ENCODE results near the gene RPN2. TPM values are rescaled to one million over a fixed set of nuclear protein-coding genes. Genes with fewer than 3 reads are reported as not detected.

Gene RPN2
- polyA plus RNA-seq, 1 of the 3 experiments (the other 2 are of a cell fraction) = 420 TPM

GRCh38 chr20:37226889-37227288 lies 47.8 kb downstream of the RPN2 start:
- H3K27me3 ChIP-seq (ENCODE audit: insufficient read depth) = no peaks in the 10 kb centered on the region
- H3K4me2 ChIP-seq = no peak overlapping the region

More at GRCh38 chr20:37226889-37227288, 47.8 kb downstream of the RPN2 start:
- Histone ChIP-seq H4K20me1 (ENCODE audit: insufficient read depth) (no peaks in the 10 kb centered on the region), H3K79me2 (ENCODE audit: insufficient read depth) (0 out of 2 replicates have a peak, but pooled peaks cover 4% of the 10 kb centered on the region), H3F3A (replicated peaks; ENCODE audit: insufficient read depth) (no peaks in the 10 kb centered on the region), H3K4me3 (ENCODE audit: low read depth in 2 of 2, low read length in 1 of 2) (no peak overlapping the region), H3K4me1 (ENCODE audit: control insufficient read depth in 1 of 2, insufficient read depth in 2 of 2, low read depth in 1 of 2, low read length in 1 of 2) (peaks cover 0 to 42% of the 10 kb centered on the region in 2 experiments; a peak in 2 of 4 replicates), H3K36me3 (replicated peaks in 1 of 2; ENCODE audit: control insufficient read depth in 1 of 2, insufficient read depth in 2 of 2, low read length in 1 of 2) (peaks cover 69 to 93% of the 10 kb centered on the region in 2 experiments), H3K27ac (ENCODE audit: low read depth in 2 of 2, low read length in 1 of 2) (peak overlapping the region in 1 of 2 experiments; percentile 72; a peak in 2 of 4 replicates), H2AFZ (ENCODE audit: low read depth) (no peak overlapping the region), H3K9me3 (no peaks in the 10 kb centered on the region), H3K9me2 (no peaks in the 10 kb centered on the region), H3K9ac (no peak overlapping the region)
- 89% methylated on average over 3 of the region's 3 CpGs for WGBS (ENCODE audit: low lambda C conversion rate)
- TF ChIP-seq PBX3 (IDR thresholded peaks at IDR 0.05) = no peak
- no peak for TF ChIP-seq TEAD4 (IDR thresholded peaks at IDR 0.05; ENCODE audit: borderline replicate concordance, insufficient read depth)
- no peak for TF ChIP-seq FOXJ3 (CRISPR knock-in tag; IDR thresholded peaks at IDR 0.05)
- no peak for TF ChIP-seq GABPA (IDR thresholded peaks at IDR 0.05; ENCODE audit: low read depth)
- no peak for TF ChIP-seq RCOR1 (IDR thresholded peaks at IDR 0.05; ENCODE audit: low read length)
- TF ChIP-seq YY1 (IDR thresholded peaks at IDR 0.05; ENCODE audit: low read depth) = no peak
- no peak for TF ChIP-seq EP300 (IDR thresholded peaks at IDR 0.05; ENCODE audit: borderline replicate concordance in 1 of 2, low read depth in 1 of 2, low read length in 1 of 2)
- TF ChIP-seq POLR2AphosphoS5 (IDR thresholded peaks at IDR 0.05; ENCODE audit: low read depth, low read length) = no peak
- TF ChIP-seq ELF1 (IDR thresholded peaks at IDR 0.05) = no peak
- no peak for TF ChIP-seq ZBTB33 (IDR thresholded peaks at IDR 0.05; ENCODE audit: borderline replicate concordance, low read depth)
- TF ChIP-seq, protein P1, sequence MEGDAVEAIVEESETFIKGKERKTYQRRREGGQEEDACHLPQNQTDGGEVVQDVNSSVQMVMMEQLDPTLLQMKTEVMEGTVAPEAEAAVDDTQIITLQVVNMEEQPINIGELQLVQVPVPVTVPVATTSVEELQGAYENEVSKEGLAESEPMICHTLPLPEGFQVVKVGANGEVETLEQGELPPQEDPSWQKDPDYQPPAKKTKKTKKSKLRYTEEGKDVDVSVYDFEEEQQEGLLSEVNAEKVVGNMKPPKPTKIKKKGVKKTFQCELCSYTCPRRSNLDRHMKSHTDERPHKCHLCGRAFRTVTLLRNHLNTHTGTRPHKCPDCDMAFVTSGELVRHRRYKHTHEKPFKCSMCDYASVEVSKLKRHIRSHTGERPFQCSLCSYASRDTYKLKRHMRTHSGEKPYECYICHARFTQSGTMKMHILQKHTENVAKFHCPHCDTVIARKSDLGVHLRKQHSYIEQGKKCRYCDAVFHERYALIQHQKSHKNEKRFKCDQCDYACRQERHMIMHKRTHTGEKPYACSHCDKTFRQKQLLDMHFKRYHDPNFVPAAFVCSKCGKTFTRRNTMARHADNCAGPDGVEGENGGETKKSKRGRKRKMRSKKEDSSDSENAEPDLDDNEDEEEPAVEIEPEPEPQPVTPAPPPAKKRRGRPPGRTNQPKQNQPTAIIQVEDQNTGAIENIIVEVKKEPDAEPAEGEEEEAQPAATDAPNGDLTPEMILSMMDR (IDR thresholded peaks at IDR 0.05) = no peak
- no peak for TF ChIP-seq GATA2 (CRISPR knock-in tag; IDR thresholded peaks at IDR 0.05)
- TF ChIP-seq SMC3 (IDR thresholded peaks at IDR 0.05; ENCODE audit: low read depth, low read length) = no peak
- TF ChIP-seq, protein P2, sequence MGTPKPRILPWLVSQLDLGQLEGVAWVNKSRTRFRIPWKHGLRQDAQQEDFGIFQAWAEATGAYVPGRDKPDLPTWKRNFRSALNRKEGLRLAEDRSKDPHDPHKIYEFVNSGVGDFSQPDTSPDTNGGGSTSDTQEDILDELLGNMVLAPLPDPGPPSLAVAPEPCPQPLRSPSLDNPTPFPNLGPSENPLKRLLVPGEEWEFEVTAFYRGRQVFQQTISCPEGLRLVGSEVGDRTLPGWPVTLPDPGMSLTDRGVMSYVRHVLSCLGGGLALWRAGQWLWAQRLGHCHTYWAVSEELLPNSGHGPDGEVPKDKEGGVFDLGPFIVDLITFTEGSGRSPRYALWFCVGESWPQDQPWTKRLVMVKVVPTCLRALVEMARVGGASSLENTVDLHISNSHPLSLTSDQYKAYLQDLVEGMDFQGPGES (IDR thresholded peaks at IDR 0.05; ENCODE audit: low read depth, low read length) = no peak
- no peak for TF ChIP-seq EZH2phosphoT487 (IDR thresholded peaks at IDR 0.05; ENCODE audit: borderline replicate concordance, low read depth)
- no peak for TF ChIP-seq RFX5 (IDR thresholded peaks at IDR 0.05; ENCODE audit: low read length)
- TF ChIP-seq TCF12 (IDR thresholded peaks at IDR 0.05) = no peak
- TF ChIP-seq, protein P3, sequence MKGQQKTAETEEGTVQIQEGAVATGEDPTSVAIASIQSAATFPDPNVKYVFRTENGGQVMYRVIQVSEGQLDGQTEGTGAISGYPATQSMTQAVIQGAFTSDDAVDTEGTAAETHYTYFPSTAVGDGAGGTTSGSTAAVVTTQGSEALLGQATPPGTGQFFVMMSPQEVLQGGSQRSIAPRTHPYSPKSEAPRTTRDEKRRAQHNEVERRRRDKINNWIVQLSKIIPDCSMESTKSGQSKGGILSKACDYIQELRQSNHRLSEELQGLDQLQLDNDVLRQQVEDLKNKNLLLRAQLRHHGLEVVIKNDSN (IDR thresholded peaks at IDR 0.05; ENCODE audit: borderline replicate concordance, low read depth) = no peak
- CTCF ChIA-PET = interaction anchor here (1.4 to 2.2 kb wide), 2 partner anchors 31 to 86 kb away, joined by 4 to 8 read pairs; no protein-coding TSS in a partner anchor
- POLR2A ChIA-PET = no interaction called here
- DNase-seq = no peak
